IMR-90 (cell line): Measurements from ENCODE around the gene KTN1. TPM values are rescaled to one million over a fixed set of nuclear protein-coding genes. Genes with fewer than 3 reads are reported as not detected.

ENCODE experiments used
- ATAC-seq: fragments of 200-7000 bp; cut with Tn5 transposase; 2 replicates; pipeline ENCODE4 v1.9.1; 2020; ENCODE audit warnings: low read depth, mild to moderate bottlenecking, moderate library complexity
- BruUV-seq: library from RNA; stranded (reverse); fragments of 400-500 nt; replicated peaks from 2 replicates; lab custom pipeline; 2021; lab: Mats Ljungman, UMichigan
- CTCF ChIA-PET: fragments of 300-600 bp; formaldehyde crosslinking; extraction: SDS; loops from one replicate; lab custom pipeline; 2021; ENCODE audit warnings: antibody characterized with exemption; lab: Yijun Ruan, JAX
- POLR2A ChIA-PET: fragments of 300-600 bp; sonication (Branson Sonifier 250); formaldehyde crosslinking; loops from one replicate; lab custom pipeline; 2022; ENCODE audit warnings: antibody characterized with exemption; ENCODE audit not compliant: unreplicated experiment; lab: Charles Lee
- DNase-seq: peaks from one replicate; pipeline ENCODE4 v3.0.0; 2013
- H2AFZ ChIP-seq: replicated peaks from 2 replicates; pipeline ENCODE3; 2013; ENCODE audit warnings: low read length, mild to moderate bottlenecking; ENCODE audit not compliant: poor library complexity
- H2AK5ac ChIP-seq: 2 replicates; pipeline ENCODE4 v1.6.1; 2013; ENCODE audit warnings: low read depth, low read length, inconsistent platforms
- H2AK9ac ChIP-seq: replicated peaks from 2 replicates; pipeline ENCODE3; 2013; ENCODE audit warnings: mild to moderate bottlenecking, low read depth, low read length, moderate library complexity; ENCODE audit not compliant: poor library complexity
- H2BK120ac ChIP-seq: 2 replicates; pipeline ENCODE4 v1.6.1; 2013; ENCODE audit warnings: low read depth, low read length, inconsistent platforms
- H2BK15ac ChIP-seq: 3 replicates; pipeline ENCODE4 v1.6.1; 2013; ENCODE audit warnings: low read depth, low read length, inconsistent platforms
- H2BK20ac ChIP-seq: 2 replicates; pipeline ENCODE4 v1.6.1; 2013; ENCODE audit warnings: low read depth, mild to moderate bottlenecking, inconsistent platforms, low read length, moderate library complexity
- H2BK5ac ChIP-seq: 2 replicates; pipeline ENCODE4 v1.6.1; 2013; ENCODE audit warnings: mild to moderate bottlenecking, low read depth, low read length, inconsistent platforms; ENCODE audit not compliant: poor library complexity, severe bottlenecking
- H3K14ac ChIP-seq: replicated peaks from 2 replicates; pipeline ENCODE4 v1.6.1; 2013; ENCODE audit warnings: low read depth, low read length, inconsistent platforms
- H3K18ac ChIP-seq: 2 replicates; pipeline ENCODE4 v1.6.1; 2013; ENCODE audit warnings: low read depth, low read length, control low read depth
- H3K23ac ChIP-seq: 2 replicates; pipeline ENCODE4 v1.6.1; 2013; ENCODE audit warnings: low read depth, low read length, inconsistent platforms
- H3K27ac ChIP-seq: 2 replicates; pipeline ENCODE4 v1.5.1; 2013; ENCODE audit warnings: mild to moderate bottlenecking, control low read depth, low read length; ENCODE audit not compliant: insufficient read depth
- H3K27me3 ChIP-seq: 2 replicates; pipeline ENCODE4 v1.6.1; 2013; ENCODE audit warnings: low read length; ENCODE audit not compliant: control insufficient read depth, insufficient read depth
- H3K36me3 ChIP-seq: 2 replicates; pipeline ENCODE4 v1.6.1; 2013; ENCODE audit warnings: low read length, mixed read lengths; ENCODE audit not compliant: control insufficient read depth, insufficient read depth
- H3K4ac ChIP-seq: 2 replicates; pipeline ENCODE4 v1.6.1; 2013; ENCODE audit warnings: low read depth, low read length, inconsistent platforms
- H3K4me1 ChIP-seq: 2 replicates; pipeline ENCODE4 v1.6.1; 2013; ENCODE audit warnings: low read length, mixed read lengths; ENCODE audit not compliant: control insufficient read depth, insufficient read depth
- H3K4me2 ChIP-seq: 2 replicates; pipeline ENCODE4 v1.6.1; 2013; ENCODE audit warnings: low read depth, mild to moderate bottlenecking, control low read depth, low read length, moderate library complexity
- H3K4me3 ChIP-seq: 2 replicates; pipeline ENCODE4 v1.5.1; 2013; ENCODE audit warnings: low read depth, mild to moderate bottlenecking, control low read depth, low read length, moderate library complexity; ENCODE audit not compliant: insufficient read depth
- H3K56ac ChIP-seq: 2 replicates; pipeline ENCODE4 v1.6.1; 2013; ENCODE audit warnings: low read length, inconsistent platforms; ENCODE audit not compliant: insufficient read depth; ENCODE audit errors: extremely low read depth
- H3K79me1 ChIP-seq, 2 experiments: 2 replicates each; pipeline ENCODE4 v1.6.1; 2013; ENCODE audit warnings: low read length in 2 of 2, inconsistent platforms in 1 of 2, low read depth in 1 of 2
- H3K9ac ChIP-seq: 2 replicates; pipeline ENCODE4 v1.6.1; 2013; ENCODE audit warnings: low read depth, low read length, control low read depth
- H3K9me1 ChIP-seq: 2 replicates; pipeline ENCODE4 v1.6.1; 2013; ENCODE audit warnings: low read length, inconsistent platforms; ENCODE audit not compliant: insufficient read depth
- H3K9me3 ChIP-seq: 2 replicates; pipeline ENCODE4 v1.6.1; 2013; ENCODE audit warnings: low read length; ENCODE audit not compliant: control insufficient read depth, insufficient read depth
- H4K20me1 ChIP-seq: 2 replicates; pipeline ENCODE4 v1.6.1; 2013; ENCODE audit warnings: low read length, inconsistent platforms; ENCODE audit not compliant: insufficient read depth
- H4K5ac ChIP-seq: 2 replicates; pipeline ENCODE4 v1.6.1; 2013; ENCODE audit warnings: mild to moderate bottlenecking, low read depth, low read length, control low read depth
- H4K8ac ChIP-seq, 2 experiments: 2 replicates each; pipeline ENCODE4 v1.6.1; 2013; ENCODE audit warnings: low read depth in 2 of 2, low read length in 2 of 2, control low read depth in 1 of 2, inconsistent platforms in 1 of 2
- H4K91ac ChIP-seq: 2 replicates; pipeline ENCODE4 v1.6.1; 2013; ENCODE audit warnings: low read depth, low read length, inconsistent platforms; ENCODE audit not compliant: insufficient read depth
- BHLHE40 ChIP-seq: fragments of 150-350 bp; IDR thresholded peaks from 2 replicates; pipeline ENCODE4 v1.6.1; 2016; ENCODE audit warnings: mild to moderate bottlenecking, low read depth, low read length
- CEBPB ChIP-seq: IDR thresholded peaks from 2 replicates; pipeline ENCODE4 v1.6.1; 2012; ENCODE audit warnings: low read depth, low read length, improper control_type of control experiment
- CHD1 ChIP-seq: IDR thresholded peaks from 2 replicates; pipeline ENCODE4 v1.6.1; 2012; ENCODE audit warnings: low read depth, low read length, improper control_type of control experiment
- CTCF ChIP-seq: conservative IDR thresholded peaks from 2 replicates; pipeline ENCODE4 v1.5.1; 2012; ENCODE audit warnings: mild to moderate bottlenecking, low read depth, low read length, improper control_type of control experiment
- ELK1 ChIP-seq: fragments of 150-350 bp; IDR thresholded peaks from 2 replicates; pipeline ENCODE4 v1.6.1; 2016; ENCODE audit warnings: low read depth, mild to moderate bottlenecking, low read length, moderate library complexity, borderline replicate concordance
- FOS ChIP-seq: fragments of 150-350 bp; IDR thresholded peaks from 2 replicates; pipeline ENCODE4 v1.6.1; 2016; ENCODE audit warnings: low read depth, low read length
- MAFK ChIP-seq: IDR thresholded peaks from 2 replicates; pipeline ENCODE4 v1.6.1; 2012; ENCODE audit warnings: low read depth, low read length, improper control_type of control experiment
- MAZ ChIP-seq: IDR thresholded peaks from 2 replicates; pipeline ENCODE4 v1.6.1; 2012; ENCODE audit warnings: low read depth, mild to moderate bottlenecking, low read length, improper control_type of control experiment, moderate library complexity, borderline replicate concordance
- MXI1 ChIP-seq: IDR thresholded peaks from 2 replicates; pipeline ENCODE4 v1.6.1; 2012; ENCODE audit warnings: low read depth, mild to moderate bottlenecking, low read length, moderate library complexity, borderline replicate concordance
- NFE2L2 ChIP-seq: fragments of 150-350 bp; IDR thresholded peaks from 2 replicates; pipeline ENCODE4 v1.6.1; 2016; ENCODE audit warnings: low read depth, mild to moderate bottlenecking, low read length
- POLR2A ChIP-seq: IDR thresholded peaks from 2 replicates; pipeline ENCODE4 v1.6.1; 2012; ENCODE audit warnings: mild to moderate bottlenecking, low read depth, low read length
- RAD21 ChIP-seq: IDR thresholded peaks from 2 replicates; pipeline ENCODE4 v1.6.1; 2012; ENCODE audit warnings: low read length, improper control_type of control experiment
- RCOR1 ChIP-seq: IDR thresholded peaks from 2 replicates; pipeline ENCODE4 v1.6.1; 2012; ENCODE audit warnings: mild to moderate bottlenecking, low read length, improper control_type of control experiment; ENCODE audit not compliant: insufficient replicate concordance
- RFX5 ChIP-seq: IDR thresholded peaks from 2 replicates; pipeline ENCODE4 v1.8.0; 2012; ENCODE audit warnings: low read depth, mild to moderate bottlenecking, low read length, moderate library complexity
- SMC3 ChIP-seq: fragments of 150-350 bp; IDR thresholded peaks from 2 replicates; pipeline ENCODE4 v1.6.1; 2016; ENCODE audit warnings: low read depth, mild to moderate bottlenecking, antibody characterized with exemption, low read length, moderate library complexity
- USF2 ChIP-seq: fragments of 150-350 bp; IDR thresholded peaks from 2 replicates; pipeline ENCODE4 v1.6.1; 2017; ENCODE audit warnings: mild to moderate bottlenecking, antibody characterized with exemption, low read length, low read depth
- dilution Hi-C: fragments of 300-500 bp; cut with HindIII; formaldehyde crosslinking; loops from one replicate; pipeline ENCODE4 v1.14.3; 2018; ENCODE audit warnings: low sequenced_read_pairs; ENCODE audit not compliant: unreplicated experiment
- in situ Hi-C: fragments of 300-500 bp; cut with MboI; formaldehyde crosslinking; loops from 3 replicates; pipeline ENCODE4 v1.14.3; 2019; ENCODE audit warnings: low sequenced_read_pairs, inconsistent platforms, mixed read lengths
- intact Hi-C: fragments of 100-400 bp; cut with micrococcal nuclease; formaldehyde crosslinking; loops from 2 replicates; pipeline ENCODE4 v1.10.0; 2022
- polyA plus RNA-seq, 3 experiments: library from polyadenylated mRNA; depleted of rRNA; stranded (reverse); fragments of >200 nt; gene quantifications; 2 replicates each; pipeline ENCODE4 v1.2.3, GENCODE V29; 2012; ENCODE audit warnings: low replicate concordance in 1 of 3
- total RNA-seq: library from RNA; depleted of rRNA; stranded (reverse); fragments of >200 nt; gene quantifications from 2 replicates; pipeline ENCODE4 v1.2.3, GENCODE V29; 2012

Gene KTN1
- total and polyA plus RNA-seq, 2 of the 4 experiments (the other 2 are of a cell fraction) = 42.1 to 57.2 TPM

DNA sequence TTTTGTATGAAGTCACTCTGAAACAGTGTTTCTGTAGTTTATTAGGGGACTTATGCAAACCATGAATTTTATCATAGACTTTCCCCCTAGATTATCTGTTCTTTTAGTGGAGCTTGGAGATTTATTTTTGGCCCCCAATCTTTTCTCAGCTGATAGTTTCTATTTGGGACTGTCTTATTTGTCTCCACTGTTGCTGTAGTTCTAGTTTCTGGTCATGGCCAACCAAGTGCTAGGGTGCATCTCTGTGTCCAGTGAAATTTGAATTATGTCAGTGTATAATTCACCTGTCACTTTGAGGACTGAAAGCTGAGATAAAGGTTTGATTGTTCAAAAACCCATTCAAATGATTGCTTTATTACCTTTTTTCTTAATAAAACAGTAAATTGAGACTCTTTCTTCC, 61.3 kb downstream of the KTN1 start:
- no peak overlapping the region for H3K4me3 ChIP-seq
- H2BK5ac ChIP-seq = no peak overlapping the region
- intact Hi-C loops = no loop called here
- in situ Hi-C loops = no loop called here
- ChIA-PET CTCF (interaction anchor here (1.1 kb wide), 1 partner anchor 195 kb away, joined by 4 read pairs; no protein-coding TSS in a partner anchor), POLR2A (no interaction called here)
- no peaks in the 10 kb centered on the region for H3K9me1 ChIP-seq
- TF ChIP-seq CEBPB (no peak), MAFK (no peak), MAZ (no peak), RCOR1 (no peak), SMC3 (no peak), CTCF (no peak), CHD1 (no peak), POLR2A (no peak), RFX5 (no peak), USF2 (no peak), RAD21 (no peak), NFE2L2 (no peak), BHLHE40 (no peak), ELK1 (no peak), FOS (no peak), MXI1 (no peak)
- H3K4ac ChIP-seq = no peak overlapping the region
- no peak overlapping the region for H3K27ac ChIP-seq
- no peaks in the 10 kb centered on the region for H4K20me1 ChIP-seq
- H3K27me3 ChIP-seq = no peaks in the 10 kb centered on the region
- no peak overlapping the region for H3K14ac ChIP-seq
- peaks cover 0 to 5% of the 10 kb centered on the region in 2 experiments; a peak in 1 of 4 replicates for H3K79me1 ChIP-seq
- H3K56ac ChIP-seq = no peak overlapping the region
- DNase-seq = no peak
- no peaks in the 10 kb centered on the region for H3K9me3 ChIP-seq
- no peaks in the 10 kb centered on the region for H3K4me1 ChIP-seq
- ATAC-seq = no peak
- H2AK5ac ChIP-seq = no peak overlapping the region
- no peak overlapping the region for H3K4me2 ChIP-seq
- BruUV-seq = no TSS peak
- dilution Hi-C loops = no loop called here
- no peak overlapping the region for H3K9ac ChIP-seq
- H2BK120ac ChIP-seq = no peak overlapping the region
- no peak overlapping the region for H4K8ac ChIP-seq
- no peak overlapping the region for H2BK15ac ChIP-seq
- no peak overlapping the region for H4K5ac ChIP-seq
- H3K36me3 ChIP-seq = peaks cover 23% of the 10 kb centered on the region
- no peak overlapping the region for H2AFZ ChIP-seq
- no peak overlapping the region for H2AK9ac ChIP-seq
- no peak overlapping the region for H2BK20ac ChIP-seq
- no peak overlapping the region for H3K23ac ChIP-seq
- H3K18ac ChIP-seq = no peak overlapping the region
- no peak overlapping the region for H4K91ac ChIP-seq
